A673 (cell line): ENCODE data around the gene MTOR.

Experiments used
- CTCF ChIP-seq: fragments of 300-800, 200-600 bp; sonication (generic); conservative IDR thresholded peaks from 2 replicates; pipeline ENCODE4 v1.5.1; 2017; ENCODE audit warnings: low read depth, mild to moderate bottlenecking, antibody characterized with exemption, low read length, moderate library complexity, mixed read lengths
- EZH2 ChIP-seq: fragments of 200-600 bp; sonication (generic); IDR thresholded peaks from 2 replicates; pipeline ENCODE4 v1.6.1; 2017; ENCODE audit warnings: borderline replicate concordance, low read depth, mild to moderate bottlenecking, mixed read lengths, antibody characterized with exemption, low read length; ENCODE audit not compliant: poor library complexity, severe bottlenecking

- no peak for TF ChIP-seq CTCF
- TF ChIP-seq EZH2 = no peak
These were observed 18.5 kb upstream of the MTOR start for GRCh38 chr1:11280719-11281376.
